Femur (tissue), 1 donor: ENCODE measurements around the gene ARL10.

ENCODE experiments used
- DNase-seq: peaks from one replicate; pipeline ENCODE4 v3.0.0-alpha.2; 2017

Gene ARL10

GRCh38 chr5:176362233-176362490, 3.1 kb upstream of the ARL10 start:
- no peak for DNase-seq

DNA sequence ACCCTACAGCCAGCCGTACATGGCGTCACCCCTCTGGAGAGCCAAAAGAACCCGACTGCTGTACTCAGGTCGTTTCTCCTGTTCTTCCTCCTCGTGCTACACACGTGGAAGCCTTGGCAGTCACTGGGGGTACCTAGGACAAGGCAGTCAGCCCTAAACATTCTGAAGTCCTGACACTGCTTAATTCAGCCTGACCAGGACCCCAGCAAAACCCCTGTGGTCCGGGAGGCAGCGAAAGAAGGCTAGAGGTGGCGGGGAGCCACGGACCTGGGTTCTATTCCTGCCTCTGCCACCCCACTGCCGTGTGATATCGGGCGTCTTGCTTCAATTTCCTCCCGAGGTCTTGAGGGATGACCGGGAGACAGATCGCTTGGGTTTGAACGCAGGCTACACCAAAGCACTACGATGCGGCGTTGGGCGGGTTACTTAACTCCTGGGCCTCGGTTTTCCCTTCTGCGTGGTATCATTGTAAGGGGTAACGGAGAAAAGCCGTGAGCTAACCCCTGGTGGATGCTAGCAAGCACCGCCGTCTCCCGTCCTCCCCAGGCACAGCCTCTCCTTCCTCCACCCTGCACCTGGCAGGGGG, 429 bp upstream of the ARL10 start:
- DNase-seq, result no peak

DNA sequence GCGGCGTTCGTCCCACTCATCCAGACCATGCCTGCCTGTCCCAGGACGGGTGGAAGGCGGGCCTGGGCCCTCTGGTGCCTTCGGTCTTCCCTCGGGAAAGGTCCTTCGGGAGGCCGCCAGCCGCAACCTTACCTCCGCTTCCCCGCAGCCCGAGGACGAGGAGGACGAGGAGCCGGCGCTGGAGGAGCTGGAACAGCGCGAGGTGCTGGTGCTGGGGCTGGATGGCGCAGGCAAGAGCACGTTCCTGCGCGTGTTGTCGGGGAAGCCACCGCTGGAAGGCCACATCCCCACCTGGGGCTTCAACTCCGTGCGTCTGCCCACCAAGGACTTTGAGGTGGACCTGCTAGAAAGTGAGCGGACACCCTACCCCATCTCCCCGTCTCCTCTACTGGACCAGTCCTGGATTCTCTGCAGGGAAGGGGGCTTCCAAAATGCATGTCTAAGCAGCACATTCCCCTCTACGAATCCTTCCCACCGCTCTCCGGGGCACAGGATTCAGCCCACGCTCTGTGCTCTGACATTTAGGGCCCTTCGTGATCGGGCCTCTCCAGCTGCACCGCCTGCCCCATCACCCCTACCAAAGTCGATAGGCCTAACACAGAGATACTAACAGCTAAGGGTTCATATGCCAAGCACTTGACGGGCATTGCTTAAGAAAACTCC, 1.1 kb downstream of the ARL10 start:
- DNase-seq, result no peak

GRCh38 chr5:176368726-176369125, 3.4 kb downstream of the ARL10 start:
- no peak for DNase-seq

DNA sequence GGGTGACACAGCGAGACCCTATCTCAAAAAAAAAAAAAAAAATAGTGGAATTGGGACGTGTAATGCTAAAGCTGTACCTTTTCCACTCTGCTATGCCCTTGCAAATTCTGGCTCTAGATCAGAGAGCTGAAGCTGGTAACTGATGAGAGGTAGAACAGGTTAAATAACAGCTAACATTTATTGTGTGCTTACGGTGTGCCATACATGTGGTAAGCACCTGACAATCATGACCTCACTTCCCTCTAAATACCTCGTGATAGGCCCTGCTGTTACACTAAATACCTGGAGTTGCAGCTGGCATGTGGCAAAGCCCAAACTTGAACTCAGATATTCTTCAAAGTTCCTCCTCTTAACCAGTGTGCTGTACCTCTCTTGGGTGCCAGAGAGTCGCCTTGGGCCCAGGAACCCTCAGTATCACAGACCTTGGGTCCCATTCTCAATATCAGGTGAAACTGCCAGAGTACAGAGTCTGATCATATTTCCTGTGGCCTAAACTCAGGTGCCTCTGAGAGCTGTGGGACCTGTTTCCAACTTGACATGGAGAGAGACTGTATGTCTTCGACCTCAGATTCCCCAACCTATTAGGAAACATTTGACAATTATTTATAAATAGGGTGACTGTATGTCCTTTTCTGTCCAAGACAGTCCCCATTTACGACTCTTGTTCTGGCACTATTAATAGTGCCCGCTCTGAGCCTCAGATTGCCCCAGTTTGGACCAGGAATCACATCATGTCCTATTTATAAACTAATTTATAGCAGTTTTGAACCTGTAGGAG, 4.8 kb downstream of the ARL10 start:
- DNase-seq, result no peak

DNA sequence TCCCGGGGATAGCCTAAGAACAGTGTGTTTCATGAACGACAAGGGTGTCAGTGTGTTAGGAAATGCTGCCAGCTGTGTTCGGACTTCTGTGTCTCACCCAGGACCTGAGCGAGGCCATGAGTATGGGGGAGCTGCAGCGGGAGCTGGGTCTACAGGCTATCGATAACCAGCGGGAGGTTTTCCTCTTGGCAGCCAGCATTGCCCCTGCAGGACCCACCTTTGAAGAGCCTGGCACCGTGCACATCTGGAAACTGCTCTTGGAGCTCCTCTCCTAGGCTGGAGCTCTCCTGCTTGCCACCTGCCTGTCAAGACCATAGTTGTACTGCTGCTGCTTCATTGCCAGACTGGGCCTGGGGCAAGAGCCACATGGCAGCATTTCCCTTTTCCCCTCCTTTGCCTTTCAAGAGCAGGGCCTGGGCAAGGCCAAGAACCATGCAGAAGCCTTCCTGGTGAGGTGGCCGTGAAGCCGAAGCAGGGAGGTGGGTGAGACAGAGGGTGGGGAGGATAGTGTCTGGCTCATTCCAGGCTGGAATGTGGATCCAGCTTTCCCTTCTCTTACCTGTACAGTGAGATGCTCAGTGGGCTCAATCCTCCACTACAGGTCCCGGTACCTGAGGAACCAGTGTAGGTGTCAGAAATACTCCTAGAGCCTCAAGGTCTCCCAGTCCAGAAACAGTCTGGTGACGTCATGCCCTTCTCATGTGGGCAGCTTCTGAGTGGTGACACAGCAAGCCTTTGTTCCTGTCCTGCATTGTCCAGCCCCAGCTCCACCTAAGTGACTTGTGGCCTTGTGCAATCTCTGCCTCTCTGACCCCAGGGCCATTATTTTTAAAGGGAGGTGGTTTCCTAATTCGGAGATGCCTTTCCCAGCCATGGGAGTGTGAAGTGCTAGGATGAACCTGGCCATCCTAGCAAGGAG, 6.6 kb downstream of the ARL10 start:
- no peak for DNase-seq

DNA sequence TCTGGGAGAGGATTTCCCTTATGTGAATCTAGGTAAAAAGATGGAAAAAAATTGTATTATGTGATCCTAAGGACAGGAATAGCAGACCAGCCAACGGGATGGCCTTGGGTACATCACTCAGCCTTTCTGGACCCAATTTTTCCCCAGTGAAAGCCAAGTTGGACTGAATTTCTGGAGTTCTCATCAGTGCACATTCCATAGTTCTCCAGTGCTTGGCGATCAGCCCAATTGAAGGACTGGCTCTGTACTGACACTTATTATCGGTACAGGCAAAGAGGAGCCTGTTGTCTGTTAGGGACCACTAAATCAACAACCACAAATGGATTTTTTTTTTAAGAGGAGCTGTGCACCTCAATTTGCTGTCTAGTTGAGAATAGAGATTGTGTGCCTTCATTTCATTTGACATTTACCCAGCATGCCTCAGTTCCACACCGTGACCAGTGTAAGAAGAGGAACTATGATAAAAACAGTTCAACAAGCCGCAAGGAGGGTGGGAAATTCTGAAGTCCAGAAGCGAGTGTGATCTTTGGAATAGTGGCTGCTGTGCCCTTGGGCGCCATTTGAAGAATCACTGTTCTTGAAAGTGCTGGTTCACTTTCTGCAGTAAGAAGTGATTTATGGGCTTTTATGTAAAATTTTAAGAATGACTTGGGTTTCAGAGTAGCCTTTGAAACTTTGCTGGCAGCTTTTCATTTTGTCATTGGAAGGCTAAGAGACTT, 8.0 kb downstream of the ARL10 start:
- DNase-seq, result peak; percentile 32

DNA sequence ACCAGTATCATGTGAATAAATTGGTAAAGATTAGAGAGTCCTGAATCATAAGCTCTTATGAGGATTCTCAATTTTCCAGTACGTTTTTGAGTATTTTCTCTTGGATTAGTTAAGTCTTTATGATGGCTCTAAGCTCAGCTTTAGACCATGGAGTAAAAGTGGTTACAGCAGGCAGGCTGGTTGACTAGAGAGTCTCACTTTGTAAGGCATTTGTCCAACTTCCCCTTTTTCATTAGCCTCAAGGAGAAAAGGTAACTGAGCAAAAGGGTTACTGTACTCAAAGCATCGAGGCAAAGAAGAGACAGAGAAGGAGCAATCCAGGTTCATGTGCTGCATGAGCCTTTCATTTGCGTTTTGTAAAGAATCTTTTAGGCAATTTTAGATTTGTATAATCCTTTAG, 14.6 kb downstream of the ARL10 start:
- no peak for DNase-seq

DNA sequence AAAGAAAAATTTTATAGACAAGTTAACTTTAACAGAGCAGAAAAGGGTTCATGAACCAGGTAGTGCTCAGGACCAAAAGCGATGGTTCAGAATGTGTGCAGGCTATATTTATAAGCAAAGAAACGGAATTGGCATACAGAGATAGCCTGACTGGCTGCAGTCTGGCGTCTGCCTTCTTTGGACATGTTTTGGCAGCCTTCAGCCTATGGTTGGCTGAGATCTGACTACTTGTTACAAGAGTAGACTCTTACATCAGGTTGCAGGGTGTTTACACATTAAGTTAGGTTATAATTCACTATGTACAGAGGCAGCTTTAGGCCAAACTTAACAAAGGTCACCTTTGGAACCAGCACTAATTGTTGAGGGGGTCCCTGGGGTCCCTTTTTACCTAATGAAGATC, 16.1 kb downstream of the ARL10 start:
- no peak for DNase-seq

DNA sequence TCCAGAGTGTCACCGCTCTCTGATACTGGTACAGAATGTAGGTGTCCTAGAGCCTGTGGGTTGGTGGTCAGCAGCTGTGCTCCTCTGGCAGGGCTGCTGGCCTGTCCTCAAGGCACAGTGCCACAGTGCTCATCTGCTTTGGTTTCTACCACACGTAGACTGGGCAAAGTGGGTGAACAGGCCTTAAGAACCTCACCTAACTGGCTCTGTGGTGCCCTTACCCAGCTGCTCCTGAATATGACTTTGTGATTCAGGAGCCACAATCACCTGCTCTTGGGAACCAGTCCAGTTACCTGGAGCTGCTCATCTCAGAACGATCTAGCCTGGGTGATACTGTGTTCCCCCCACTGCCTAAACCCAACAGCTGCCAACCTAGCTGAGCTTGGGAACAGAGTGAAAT, 16.7 kb downstream of the ARL10 start:
- no peak for DNase-seq

GRCh38 chr5:176382721-176383120, 17.4 kb downstream of the ARL10 start:
- no peak for DNase-seq

DNA sequence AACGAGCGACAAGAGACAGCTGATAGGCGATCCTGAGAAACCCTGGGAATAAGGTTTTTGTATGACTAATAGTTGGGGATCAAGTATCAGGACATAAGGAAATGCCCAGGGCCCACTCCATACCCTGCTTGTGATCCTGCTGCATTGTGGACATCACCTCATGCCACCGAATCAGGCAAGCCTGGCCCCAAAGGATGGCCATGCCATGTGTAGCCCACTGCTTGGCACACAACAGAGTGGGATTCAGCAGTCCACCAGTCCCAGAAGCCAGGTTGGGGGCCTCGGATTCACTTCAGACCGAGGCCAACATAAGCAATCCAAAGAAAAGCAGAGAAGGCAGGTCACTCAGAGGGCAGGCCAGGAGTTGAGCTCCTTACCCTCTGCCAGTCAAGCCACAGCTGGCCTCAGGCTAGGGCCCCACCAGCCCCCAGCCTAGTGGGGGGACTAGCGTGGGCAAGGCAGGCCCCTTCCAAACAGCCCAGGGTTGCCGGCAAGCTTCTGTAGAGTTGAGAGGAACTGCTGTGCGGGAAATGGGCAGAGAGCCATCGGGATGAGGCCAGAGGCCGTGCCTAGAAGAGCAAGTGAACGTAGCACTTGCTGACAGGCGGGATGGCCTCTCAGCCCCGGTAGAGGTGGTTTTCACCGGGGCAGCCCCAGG, 18.1 kb downstream of the ARL10 start:
- DNase-seq, result no peak

- no peak for DNase-seq
Measured at GRCh38 chr5:176383961-176384360, 18.7 kb downstream of the ARL10 start.

DNA sequence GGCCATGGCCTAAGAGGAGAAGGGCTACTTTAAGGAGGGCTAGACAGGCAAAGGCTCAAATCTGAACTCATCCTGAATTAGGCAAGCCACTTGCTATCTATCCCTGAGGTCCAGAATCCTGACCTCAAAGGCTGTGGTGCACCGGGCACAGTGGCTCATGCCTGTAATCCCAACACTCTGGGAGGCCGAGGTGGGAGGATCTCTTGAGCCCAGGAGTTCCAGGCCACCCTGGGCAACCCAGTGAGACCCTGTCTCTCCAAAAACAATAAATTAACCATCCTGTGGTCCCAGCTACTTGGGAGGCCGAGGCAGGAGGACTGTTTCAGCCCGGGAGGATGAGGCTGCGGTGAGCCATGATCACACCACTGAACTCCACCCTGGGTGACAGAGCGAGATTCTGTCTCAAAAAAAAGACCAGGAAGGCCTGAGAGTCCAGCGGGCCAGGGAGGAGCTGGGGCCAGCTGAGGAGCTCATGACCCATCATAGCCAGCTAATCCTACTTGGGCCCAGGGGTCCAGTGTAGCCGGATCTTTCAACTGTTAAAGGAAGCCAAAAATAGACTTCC, 19.2 kb downstream of the ARL10 start:
- DNase-seq, result no peak

- DNase-seq, result no peak
Measured at GRCh38 chr5:176384991-176385390, 19.7 kb downstream of the ARL10 start.

GRCh38 chr5:176386491-176386890, 21.2 kb downstream of the ARL10 start:
- no peak for DNase-seq

- DNase-seq, result no peak
Measured at GRCh38 chr5:176387384-176387925, 22.2 kb downstream of the ARL10 start.

DNA sequence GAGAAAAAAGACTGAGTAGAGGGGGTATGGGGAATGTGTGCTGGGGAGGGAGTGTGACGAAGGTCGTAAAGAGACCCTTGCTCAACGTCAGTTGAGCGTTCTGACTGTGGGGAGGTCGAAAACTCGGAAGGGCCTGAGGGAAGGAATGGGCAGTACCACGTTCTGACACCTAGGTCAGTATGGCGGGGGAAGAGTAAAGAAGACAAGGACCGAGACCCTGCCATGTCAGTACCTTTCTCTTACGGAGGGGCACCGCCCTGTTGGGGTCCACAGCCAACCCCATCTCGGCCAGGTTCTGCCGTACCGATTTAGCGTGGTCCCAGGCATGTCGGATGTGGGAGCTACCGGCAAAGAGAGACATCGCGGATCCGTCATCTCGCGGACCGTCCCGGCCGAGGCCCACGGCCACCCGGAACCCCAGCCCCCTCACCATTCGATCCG, 22.7 kb downstream of the ARL10 start:
- DNase-seq, result no peak

GRCh38 chr5:176388444-176389134, 23.3 kb downstream of the ARL10 start, which contains the start of the genes HIGD2A and NOP16:
HIGD2A (plus strand) TSS chr5:176388751; CDS start chr5:176388820, 69 bp downstream.
NOP16 (minus strand) TSS chr5:176388598; CDS start chr5:176388539, 59 bp downstream.
- DNase-seq, result peak; percentile 99
